K562 (cell line): ENCODE results near the gene GFOD2.

ENCODE experiments used
- BHLHE40 ChIP-seq: IDR thresholded peaks from 2 replicates; pipeline ENCODE4 v1.6.1; 2011; ENCODE audit warnings: low read length, improper control_type of control experiment
- CTCF ChIP-seq, 3 experiments: IDR thresholded peaks in 2 of 3; conservative IDR thresholded peaks in 1 of 3; 2 replicates each; pipeline ENCODE4 v1.5.1; 2011 to 2012; ENCODE audit warnings: low read length in 3 of 3, mild to moderate bottlenecking in 3 of 3, control low read depth in 2 of 3, improper control_type of control experiment in 1 of 3, inconsistent platforms in 1 of 3, low read depth in 1 of 3, mixed read lengths in 1 of 3, moderate library complexity in 1 of 3; ENCODE audit not compliant: insufficient read depth in 2 of 3
- EGR1 ChIP-seq: fragments of 450-650 bp; conservative IDR thresholded peaks from 2 replicates; pipeline ENCODE4 v1.6.1; 2017; ENCODE audit warnings: mild to moderate bottlenecking
- HNRNPK ChIP-seq: fragments of 200-400 bp; formaldehyde crosslinking; IDR thresholded peaks from one replicate; pipeline ENCODE4 v1.6.1; 2018; ENCODE audit warnings: mild to moderate bottlenecking, low read depth, low read length; ENCODE audit not compliant: poor library complexity, severe bottlenecking
- JUN ChIP-seq, 2 experiments: sonication (generic) in 1 of 2; formaldehyde crosslinking in 1 of 2; IDR thresholded peaks; 2 replicates each; pipeline versions ENCODE4 v1.6.1 to v1.8.0; 2012 to 2022; ENCODE audit warnings: borderline replicate concordance in 2 of 2, mild to moderate bottlenecking in 2 of 2, improper control_type of control experiment in 1 of 2, low read depth in 1 of 2, low read length in 1 of 2, missing genetic modification reagents in 1 of 2
- RNF219 ChIP-seq: fragments of 250-450 bp; sonication (Bioruptor Pico); IDR thresholded peaks from 2 replicates; pipeline ENCODE4 v1.5.0; 2022; ENCODE audit warnings: mild to moderate bottlenecking
- SMC3 ChIP-seq: conservative IDR thresholded peaks from 2 replicates; pipeline ENCODE4 v1.6.1; 2011; ENCODE audit warnings: low read depth, low read length, improper control_type of control experiment; ENCODE audit not compliant: insufficient read depth
- SREBF1 ChIP-seq: fragments of 150-350 bp; IDR thresholded peaks from 2 replicates; pipeline ENCODE4 v1.6.1; 2014; ENCODE audit warnings: antibody characterized with exemption, low read depth, low read length, borderline replicate concordance
- TEAD4 ChIP-seq, 2 experiments: sonication (generic) in 1 of 2; formaldehyde crosslinking in 1 of 2; IDR thresholded peaks; 2 replicates each; pipeline versions ENCODE4 v1.6.1 to v1.8.0; 2012 to 2022; ENCODE audit warnings: borderline replicate concordance in 1 of 2, inconsistent platforms in 1 of 2, low read length in 1 of 2, mild to moderate bottlenecking in 1 of 2, missing genetic modification reagents in 1 of 2

GRCh38 chr16:67651039-67651438 is 68.1 kb downstream of the GFOD2 start:
- TF ChIP-seq HNRNPK (no peak), EGR1 (no peak), RNF219 (CRISPR knock-in tag) (no peak), TEAD4 (IDR thresholded peaks at IDR 0.05; ENCODE audit: low read length) (no peak), TEAD4 (CRISPR knock-in tag; IDR thresholded peaks at IDR 0.05; ENCODE audit: borderline replicate concordance) (no peak), SREBF1 (no peak), SMC3 (no peak), BHLHE40 (no peak), JUN (IDR thresholded peaks at IDR 0.05; ENCODE audit: borderline replicate concordance, low read depth, low read length) (no peak), JUN (CRISPR knock-in tag; IDR thresholded peaks at IDR 0.05; ENCODE audit: borderline replicate concordance) (no peak), CTCF (IDR thresholded peaks at IDR 0.05 in 2 of 3, conservative IDR thresholded peaks at IDR 0.05 in 1 of 3; ENCODE audit: insufficient read depth in 2 of 3, low read depth in 1 of 3, low read length in 3 of 3) (no peak)
